Glomerular visceral epithelial cell (primary cell): ENCODE results near the gene MED31.
"Not testable (repeated sequence)": the region's sequence is repeated elsewhere in the genome, so short reads cannot be mapped to it uniquely, and the experiment has no call there.

Experiments
- DNase-seq: peaks from one replicate; pipeline ENCODE4 v3.0.0-alpha.2; 2016; ENCODE audit errors: extremely low spot score

Gene MED31

GRCh38 chr17:6626616-6627015 is 24.8 kb downstream of the MED31 start:
- no peak for DNase-seq

GRCh38 chr17:6623941-6624340 is 27.5 kb downstream of the MED31 start:
- DNase-seq: no peak

DNA sequence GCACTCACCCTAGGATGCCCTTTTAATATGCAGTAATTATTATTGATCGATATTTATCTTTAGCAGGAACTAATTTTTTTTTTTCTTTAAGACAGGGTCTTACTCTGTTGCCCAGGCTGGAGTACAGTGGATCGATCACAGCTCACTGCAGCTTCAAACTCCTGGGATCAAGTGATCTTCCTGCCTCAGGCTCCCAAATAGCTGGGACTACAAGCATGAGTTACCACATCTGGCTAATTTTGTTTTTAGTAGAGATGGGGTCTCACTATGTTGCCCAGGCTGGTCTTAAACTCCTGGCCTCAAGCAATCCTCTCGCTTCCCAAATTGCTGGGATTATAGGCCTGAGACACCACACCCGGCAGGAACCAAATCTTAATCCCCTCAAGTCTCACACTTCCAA is 40.2 kb downstream of the MED31 start:
- DNase-seq: no peak

GRCh38 chr17:6610011-6610410 is 41.4 kb downstream of the MED31 start:
- no peak for DNase-seq

GRCh38 chr17:6608321-6608720 is 43.1 kb downstream of the MED31 start:
- DNase-seq: peak; percentile 39

- no peak for DNase-seq
Observed at GRCh38 chr17:6605142-6605541, 46.3 kb downstream of the MED31 start.

GRCh38 chr17:6603744-6604325 is 47.6 kb downstream of the MED31 start:
- DNase-seq: no peak

DNA sequence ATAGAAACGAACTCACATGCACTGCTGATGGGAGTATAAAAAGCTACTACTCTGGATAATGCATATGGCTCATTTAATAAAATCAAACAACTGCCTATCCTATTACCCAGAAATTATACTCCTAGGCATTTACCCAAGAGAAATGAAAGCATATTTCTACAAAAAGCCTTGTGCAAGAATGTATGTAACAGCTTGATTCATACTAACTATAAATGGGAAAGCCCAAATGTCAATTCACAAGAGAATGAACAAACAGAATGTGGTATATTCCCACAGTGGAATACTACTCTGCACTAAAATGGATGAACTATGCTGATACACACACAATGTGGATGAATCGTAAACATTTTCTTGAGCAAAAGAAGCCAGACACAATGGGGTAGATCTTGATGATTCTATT is 49.3 kb downstream of the MED31 start:
- no peak for DNase-seq

DNA sequence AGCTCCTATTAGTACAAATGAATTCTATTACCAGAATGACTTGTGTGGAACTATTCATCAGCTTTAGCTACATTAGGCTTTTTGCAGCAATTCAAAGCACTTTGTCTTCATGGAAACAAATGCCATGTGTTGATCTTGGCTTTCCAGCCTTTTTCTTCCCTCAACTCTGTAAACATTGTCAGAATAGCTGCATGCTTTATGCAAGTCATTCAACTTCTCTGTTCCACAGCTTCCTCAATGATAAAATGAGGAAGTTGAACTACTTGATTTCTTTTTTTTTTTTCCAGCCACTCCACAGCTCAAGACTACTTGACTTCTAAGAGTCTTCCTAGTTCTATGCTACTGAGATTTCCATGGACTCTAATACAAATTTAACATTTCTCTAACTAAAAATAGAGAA is 52.0 kb downstream of the MED31 start:
- no peak for DNase-seq

GRCh38 chr17:6597727-6598126 is 53.7 kb downstream of the MED31 start:
- no peak for DNase-seq

- no peak for DNase-seq
Observed at GRCh38 chr17:6596941-6597340, 54.5 kb downstream of the MED31 start.

DNA sequence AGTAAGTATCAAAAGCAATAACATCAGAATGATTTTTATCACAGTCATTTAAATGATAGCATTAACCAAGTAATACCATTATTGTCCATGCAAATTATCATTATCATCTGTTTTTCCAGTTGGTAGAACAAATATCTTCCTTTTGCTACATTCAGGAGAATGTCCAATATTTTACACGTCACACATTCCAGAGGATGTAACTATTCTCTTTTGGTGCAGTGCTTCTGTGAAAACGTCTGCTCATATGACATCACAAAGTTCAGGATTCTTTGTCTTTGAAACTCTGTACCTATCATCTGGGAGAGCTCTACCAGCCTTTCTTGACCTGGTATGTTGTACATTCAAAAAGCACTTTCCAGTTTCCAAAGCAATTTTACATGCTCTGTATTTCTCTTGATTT is 54.9 kb downstream of the MED31 start:
- DNase-seq: no peak

DNA sequence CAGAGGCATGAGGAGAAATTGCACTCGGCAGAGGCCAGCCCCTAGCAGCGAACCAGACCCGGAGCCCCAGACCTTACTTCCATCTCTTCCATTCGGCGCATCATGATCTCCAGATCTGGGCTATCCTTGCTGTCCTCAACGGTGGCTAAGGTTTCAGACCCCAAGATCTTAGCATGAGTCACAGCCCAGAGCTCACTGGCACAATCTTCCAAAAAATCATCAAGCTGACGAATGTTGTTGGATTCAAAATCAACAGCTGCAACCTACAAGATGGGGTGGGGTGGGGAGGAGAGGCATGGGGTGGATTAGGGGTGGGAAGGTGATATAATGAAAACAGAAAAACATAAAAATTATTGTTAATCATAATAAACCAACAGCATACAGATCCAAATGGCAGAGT is 55.3 kb downstream of the MED31 start:
- DNase-seq: no peak

DNA sequence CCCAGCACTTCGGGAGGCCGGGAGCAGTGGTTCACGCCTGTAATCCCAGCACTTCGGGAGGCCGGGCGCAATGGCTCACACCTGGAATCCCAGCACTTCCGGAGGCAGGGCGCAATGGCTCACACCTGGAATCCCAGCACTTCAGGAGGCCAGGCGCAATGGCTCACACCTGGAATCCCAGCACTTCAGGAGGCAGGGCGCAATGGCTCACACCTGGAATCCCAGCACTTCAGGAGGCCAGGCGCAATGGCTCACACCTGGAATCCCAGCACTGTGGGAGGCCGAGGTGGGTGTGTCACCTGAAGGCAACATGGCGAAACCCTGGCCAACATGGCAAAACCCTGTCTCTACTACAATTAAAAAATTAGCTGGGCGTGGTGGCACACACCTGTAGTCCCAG is 58.0 kb downstream of the MED31 start:
- not testable (repeated sequence) for DNase-seq
